HG03520 (cell line): ENCODE data around the gene PREB.
A peak's percentile ranks its signal among the peaks of the same experiment; 100 is the strongest.

Experiments used
- ATAC-seq: cut with Tn5 transposase; IDR thresholded peaks from one replicate; pipeline ENCODE4 v1.9.1; 2021; ENCODE audit warnings: mild to moderate bottlenecking, moderate library complexity; ENCODE audit not compliant: unreplicated experiment

PREB gene

DNA sequence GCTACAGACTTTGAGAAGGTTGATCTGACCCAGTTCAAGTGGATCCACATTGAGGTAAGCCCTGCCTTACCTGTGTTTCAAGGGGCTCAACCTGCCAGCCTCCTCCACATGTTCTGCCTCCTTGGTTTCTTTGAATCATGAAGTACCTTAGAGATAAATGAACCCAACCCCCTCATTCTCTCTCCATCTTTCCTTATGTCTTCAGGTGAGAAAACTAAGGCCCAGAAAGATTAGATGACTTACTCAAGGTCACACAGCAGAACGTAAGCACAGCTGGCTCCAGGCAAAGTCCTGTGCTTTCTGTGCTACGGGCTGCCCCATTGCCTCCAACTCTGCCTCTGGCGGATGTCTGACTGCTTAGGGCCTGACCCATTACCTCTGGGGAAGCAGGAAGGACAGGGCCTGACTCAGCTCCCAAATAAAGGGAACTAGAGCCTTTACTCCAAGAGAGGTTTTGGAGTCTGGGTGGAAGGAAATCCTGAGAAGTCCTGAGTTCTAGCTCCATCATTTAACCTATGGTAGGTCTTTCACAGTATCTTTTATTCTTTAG is 37.6 kb downstream of the PREB start:
- no peak for ATAC-seq

DNA sequence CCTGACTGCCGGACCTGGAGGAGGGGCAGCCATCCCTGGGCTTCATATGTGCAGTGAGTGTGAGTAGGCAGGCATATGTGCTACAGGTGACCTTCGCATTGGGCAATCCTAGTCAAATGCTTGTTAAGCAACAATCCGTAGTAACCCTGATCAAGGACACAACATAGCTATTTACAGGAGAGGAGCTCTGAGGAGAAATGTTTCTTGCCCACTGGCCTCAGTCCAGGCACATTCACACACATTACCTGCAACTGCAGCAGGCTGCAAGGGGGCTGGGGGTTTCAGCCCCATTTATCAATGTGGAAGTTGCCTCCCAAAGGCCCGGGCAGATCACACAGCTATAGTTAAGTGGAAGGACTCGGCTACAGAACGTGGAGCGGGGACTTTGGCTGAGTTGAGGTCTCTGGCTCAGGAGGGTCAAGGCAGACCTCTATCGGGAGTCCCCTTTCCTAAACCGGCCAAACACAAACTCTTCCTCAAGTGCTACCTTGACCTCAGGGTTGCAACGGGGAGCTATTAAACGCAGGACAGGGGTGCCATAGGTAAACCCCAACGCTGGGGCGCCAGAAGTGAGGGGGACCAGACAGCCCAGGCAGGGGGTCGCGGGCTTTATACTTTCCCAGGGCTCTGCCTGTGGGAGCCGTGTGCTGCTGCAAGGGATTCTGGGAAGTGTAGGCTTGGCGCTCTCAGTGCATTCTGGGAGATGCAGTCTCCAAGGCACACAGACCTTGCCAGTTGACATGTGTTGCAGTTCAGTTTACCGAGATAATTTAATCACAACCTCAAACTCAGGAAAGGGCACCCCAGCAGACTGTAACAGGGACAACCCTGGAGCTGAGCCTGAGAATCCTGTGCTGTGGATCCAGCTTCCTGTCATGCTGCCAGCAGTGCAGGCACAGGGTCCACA is 38.4 kb downstream of the PREB start:
- no peak for ATAC-seq

DNA sequence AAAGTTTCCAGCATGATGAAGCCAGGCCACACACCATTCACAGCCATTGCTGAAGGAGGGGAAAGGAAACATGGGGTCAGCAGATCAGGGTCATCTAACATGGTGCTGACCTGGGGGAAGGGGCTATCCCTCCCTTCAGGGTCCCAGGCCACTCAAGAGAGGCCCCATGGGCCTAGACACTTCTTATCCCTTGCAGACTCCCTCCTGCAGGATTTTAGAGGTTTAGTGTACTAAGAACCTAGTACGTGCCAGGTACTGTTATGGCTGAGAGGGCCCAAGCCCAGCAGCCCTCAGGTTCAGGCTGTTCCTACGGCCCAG is 39.0 kb downstream of the PREB start:
- no peak for ATAC-seq

- ATAC-seq: no peak
Observed at GRCh38 chr2:27094353-27094984, 40.0 kb downstream of the PREB start.

DNA sequence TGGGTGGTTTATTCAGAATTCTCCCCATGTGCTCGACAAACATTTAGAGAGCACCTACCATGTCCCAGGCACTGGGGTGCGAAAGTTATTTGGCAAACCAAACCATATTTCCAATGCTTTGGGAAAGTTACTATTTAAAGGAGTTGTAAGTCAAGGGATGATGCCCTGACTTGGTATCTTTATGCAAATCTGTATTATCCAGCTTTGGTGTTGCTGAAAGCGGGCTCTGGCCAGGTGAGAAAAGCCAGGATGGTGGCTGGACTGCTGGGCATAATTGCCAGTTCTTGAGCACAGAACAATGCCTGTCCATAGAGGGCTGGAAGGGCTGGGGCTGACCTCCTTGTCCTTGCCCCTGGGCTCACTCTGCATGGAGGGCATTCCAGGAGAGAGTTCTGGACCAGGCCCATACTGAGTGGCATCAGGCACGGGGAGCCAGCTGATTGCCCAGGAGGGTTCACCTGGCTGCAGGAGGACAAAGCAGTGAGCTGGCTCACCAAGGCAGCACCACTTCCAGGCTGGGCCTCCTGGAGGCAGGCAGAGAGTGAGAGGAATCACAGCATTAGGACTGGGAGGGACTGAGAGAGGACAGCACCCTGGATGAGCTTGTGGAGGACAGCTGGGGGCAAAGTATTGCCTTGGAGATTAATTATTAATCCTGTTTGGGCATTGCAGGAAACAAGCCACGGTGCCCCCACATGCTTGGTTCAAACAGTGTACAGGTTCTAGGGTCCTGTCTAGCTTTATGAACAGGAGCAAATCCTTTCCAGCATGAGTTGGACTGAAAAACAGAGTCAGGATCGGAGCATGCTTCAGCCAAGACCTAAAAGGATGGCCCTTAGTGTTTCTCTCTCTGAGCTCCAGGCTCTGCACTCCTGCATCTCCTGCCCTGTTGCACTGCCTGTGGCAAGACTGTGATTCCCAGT is 40.7 kb downstream of the PREB start:
- no peak for ATAC-seq

GRCh38 chr2:27092696-27093429 is 41.6 kb downstream of the PREB start:
- ATAC-seq: no peak

- ATAC-seq: no peak
Observed at GRCh38 chr2:27091746-27092695, 42.4 kb downstream of the PREB start.

- no peak for ATAC-seq
Observed at GRCh38 chr2:27089111-27089954, 45.1 kb downstream of the PREB start.

GRCh38 chr2:27088634-27089033 is 45.8 kb downstream of the PREB start:
- ATAC-seq: no peak

GRCh38 chr2:27087823-27088410 is 46.5 kb downstream of the PREB start:
- ATAC-seq: no peak

DNA sequence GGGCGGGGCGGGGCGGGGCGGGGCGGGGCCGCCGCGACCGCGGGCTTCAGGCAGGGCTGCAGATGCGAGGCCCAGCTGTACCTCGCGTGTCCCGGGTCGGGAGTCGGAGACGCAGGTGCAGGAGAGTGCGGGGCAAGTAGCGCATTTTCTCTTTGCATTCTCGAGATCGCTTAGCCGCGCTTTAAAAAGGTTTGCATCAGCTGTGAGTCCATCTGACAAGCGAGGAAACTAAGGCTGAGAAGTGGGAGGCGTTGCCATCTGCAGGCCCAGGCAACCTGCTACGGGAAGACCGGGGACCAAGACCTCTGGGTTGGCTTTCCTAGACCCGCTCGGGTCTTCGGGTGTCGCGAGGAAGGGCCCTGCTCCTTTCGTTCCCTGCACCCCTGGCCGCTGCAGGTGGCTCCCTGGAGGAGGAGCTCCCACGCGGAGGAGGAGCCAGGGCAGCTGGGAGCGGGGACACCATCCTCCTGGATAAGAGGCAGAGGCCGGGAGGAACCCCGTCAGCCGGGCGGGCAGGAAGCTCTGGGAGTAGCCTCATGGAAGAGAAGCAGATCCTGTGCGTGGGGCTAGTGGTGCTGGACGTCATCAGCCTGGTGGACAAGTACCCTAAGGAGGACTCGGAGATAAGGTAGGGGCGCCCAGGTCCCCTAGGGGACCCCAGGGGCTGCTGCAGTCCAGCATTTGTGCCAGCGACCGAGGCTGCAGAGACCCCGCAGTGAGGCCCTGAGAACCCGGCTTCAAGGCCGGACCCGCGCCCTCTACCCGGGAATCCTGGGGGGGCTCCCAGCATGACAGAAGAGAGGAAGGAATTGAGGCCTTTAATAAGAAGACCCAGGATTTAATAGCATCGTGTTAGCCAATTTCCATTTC is 47.5 kb downstream of the PREB start, which contains the start of gene KHK:
Gene KHK (plus strand): TSS at position 49 of the 870 bp plus-strand sequence. CDS start 488 bp downstream, at position 537.
- no peak for ATAC-seq

- ATAC-seq: peak; percentile 63
Observed at GRCh38 chr2:27086090-27086723, 48.2 kb downstream of the PREB start.

DNA sequence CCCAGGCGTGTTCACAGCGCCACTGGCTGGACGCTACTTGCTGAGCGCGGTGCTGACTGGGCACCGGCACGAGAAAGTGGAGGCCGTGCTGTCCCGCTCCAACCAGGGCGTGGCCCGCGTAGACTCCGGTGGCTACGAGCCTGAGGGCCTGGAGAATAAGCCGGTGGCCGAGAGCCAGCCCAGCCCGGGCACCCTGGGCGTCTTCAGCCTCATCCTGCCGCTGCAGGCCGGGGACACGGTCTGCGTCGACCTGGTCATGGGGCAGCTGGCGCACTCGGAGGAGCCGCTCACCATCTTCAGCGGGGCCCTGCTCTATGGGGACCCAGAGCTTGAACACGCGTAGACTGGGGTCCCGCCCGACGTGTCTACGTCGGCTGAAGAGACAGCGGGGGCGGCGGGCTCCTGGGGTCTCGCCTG is 48.8 kb downstream of the PREB start:
- ATAC-seq: peak; percentile 7

DNA sequence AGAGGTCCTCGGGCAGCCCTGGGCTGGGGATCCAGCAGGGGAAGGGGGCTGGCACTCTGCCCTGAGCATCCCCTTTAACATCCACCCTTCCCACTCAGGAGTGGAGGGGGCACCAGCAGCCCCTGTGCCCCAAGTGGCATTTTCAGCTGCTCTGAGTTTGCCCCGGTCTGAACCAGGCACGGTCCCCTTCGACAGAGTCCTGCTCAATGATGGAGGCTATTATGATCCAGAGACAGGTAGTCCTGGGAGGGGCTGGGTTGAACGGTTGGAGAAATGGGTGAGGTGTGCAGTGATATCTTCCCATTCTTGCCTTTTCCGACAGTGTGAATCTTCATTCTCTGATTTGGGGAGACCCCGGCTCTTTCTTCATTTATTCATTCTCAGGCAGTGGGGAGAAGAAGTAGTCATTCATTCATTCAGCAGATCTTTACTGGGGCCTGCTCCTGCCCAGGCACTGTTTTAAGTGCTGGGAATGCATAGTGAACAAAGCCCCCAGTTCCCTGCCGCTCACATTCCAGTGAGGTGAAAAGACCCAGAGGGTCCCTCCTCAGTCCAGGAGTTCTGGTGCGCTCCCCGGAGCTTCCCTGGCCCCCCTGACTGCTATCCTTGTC is 49.3 kb downstream of the PREB start:
- no peak for ATAC-seq

GRCh38 chr2:27084297-27085061 is 50.0 kb downstream of the PREB start:
- ATAC-seq: no peak
